HepG2 (cell line): ENCODE results near the gene COPZ2. TPM values are rescaled to one million over a fixed set of nuclear protein-coding genes. Genes with fewer than 3 reads are reported as not detected.

Experiments
- ATAC-seq: fragments of 200-7000 bp; cut with Tn5 transposase; 3 replicates; pipeline ENCODE4 v1.9.1; 2020; ENCODE audit warnings: mild to moderate bottlenecking, moderate library complexity
- BruUV-seq: library from RNA; stranded (reverse); fragments of 400-500 nt; replicated peaks from 2 replicates; lab custom pipeline; 2021; lab: Mats Ljungman, UMichigan
- CTCF ChIA-PET: fragments of 300-600 bp; formaldehyde crosslinking; extraction: SDS; loops from one replicate; lab custom pipeline; 2021; ENCODE audit warnings: low total read pairs, inconsistent platforms, low intra/inter-chr PET ratio; lab: Yijun Ruan, JAX
- POLR2A ChIA-PET: fragments of 350-600 bp; sonication (Branson Sonifier 250); formaldehyde crosslinking; loops from one replicate; lab custom pipeline; 2020; ENCODE audit warnings: antibody characterized with exemption, inconsistent platforms; lab: Yijun Ruan, JAX
- DNase-seq: peaks from one replicate; pipeline ENCODE4 v3.0.0-alpha.2; 2015; ENCODE audit warnings: low spot score
- FAIRE-seq: peaks from 3 replicates; lab custom pipeline; 2011; peaks lifted over from hg19 to GRCh38; lab: Jason Lieb, UNC
- H2AFZ ChIP-seq: one replicate; pipeline ENCODE4 v1.6.1; 2011; ENCODE audit warnings: low read length, inconsistent platforms
- H3K27ac ChIP-seq: fragments of 300-600 bp; 3 replicates; pipeline ENCODE4 v1.8.0; 2011; ENCODE audit warnings: mixed run types, mild to moderate bottlenecking, mixed read lengths, low read length, inconsistent platforms; ENCODE audit not compliant: insufficient read depth; ENCODE audit errors: extremely low read length
- H3K27me3 ChIP-seq, 2 experiments: fragments of 200-600 bp in 1 of 2; 2 replicates in 1 of 2; 3 replicates in 1 of 2; pipeline versions ENCODE4 v1.6.0 to v1.8.0; 2011; ENCODE audit warnings: low read length in 2 of 2, mild to moderate bottlenecking in 2 of 2, moderate library complexity in 2 of 2, inconsistent platforms in 1 of 2; ENCODE audit not compliant: insufficient read depth in 2 of 2, control insufficient read depth in 1 of 2
- H3K36me3 ChIP-seq, 2 experiments: fragments of 200-600 bp in 1 of 2; replicated peaks in 1 of 2; 2 replicates in 1 of 2; 3 replicates in 1 of 2; pipeline versions ENCODE4 v1.5.1 to v1.8.0; 2011; ENCODE audit warnings: low read length in 2 of 2, inconsistent platforms in 1 of 2; ENCODE audit not compliant: insufficient read depth in 2 of 2, control insufficient read depth in 1 of 2
- H3K4me1 ChIP-seq: 2 replicates; pipeline ENCODE4 v1.5.1; 2012; ENCODE audit warnings: low read length, inconsistent platforms; ENCODE audit not compliant: insufficient read depth
- H3K4me2 ChIP-seq: 2 replicates; pipeline ENCODE4 v1.6.0; 2011; ENCODE audit warnings: low read depth, low read length, inconsistent platforms
- H3K4me3 ChIP-seq, 3 experiments: fragments of 200-600 bp in 1 of 3; sonication (generic), shearing (Covaris generic) in 1 of 3; replicated peaks in 1 of 3; 2 replicates each; pipeline ENCODE4 v1.5.1; 2011 to 2016; ENCODE audit warnings: low read length in 3 of 3, inconsistent platforms in 2 of 3, low read depth in 2 of 3, mild to moderate bottlenecking in 2 of 3, control low read depth in 1 of 3, mixed read lengths in 1 of 3; ENCODE audit not compliant: insufficient read depth in 1 of 3
- H3K79me2 ChIP-seq: one replicate; pipeline ENCODE4 v1.6.1; 2011; ENCODE audit warnings: low read length, inconsistent platforms; ENCODE audit not compliant: insufficient read depth
- H3K9ac ChIP-seq: 2 replicates; pipeline ENCODE4 v1.6.0; 2011; ENCODE audit warnings: mild to moderate bottlenecking, low read depth, low read length, inconsistent platforms; ENCODE audit not compliant: insufficient read depth
- H3K9me3 ChIP-seq: 2 replicates; pipeline ENCODE4 v1.5.1; 2012; ENCODE audit warnings: mild to moderate bottlenecking, low read length
- H4K20me1 ChIP-seq: 2 replicates; pipeline ENCODE4 v1.6.0; 2011; ENCODE audit warnings: inconsistent platforms, mild to moderate bottlenecking, low read length, moderate library complexity; ENCODE audit not compliant: insufficient read depth
- AHR ChIP-seq: IDR thresholded peaks from 2 replicates; pipeline ENCODE4 v1.6.1; 2018; ENCODE audit warnings: missing genetic modification reagents, missing compliant biosample characterization
- ZSCAN25 ChIP-seq: sonication (generic); formaldehyde crosslinking; IDR thresholded peaks from 2 replicates; pipeline ENCODE4 v1.8.0; 2022; ENCODE audit warnings: mild to moderate bottlenecking, missing genetic modification reagents
- WGBS: methylation state at CpG from one replicate; pipeline ENCODE4 v1.1.6; 2017; ENCODE audit warnings: low lambda C conversion rate; 5-methylcytosine and 5-hydroxymethylcytosine counted together
- in situ Hi-C: cut with HindIII; loops from 2 replicates; pipeline ENCODE4 v1.10.0; 2017; ENCODE audit warnings: low pct_unique_long_range_greater_than_20kb; ENCODE audit not compliant: extremely low pct_ligation_motif_present
- intact Hi-C: fragments of 100-400 bp; cut with micrococcal nuclease; formaldehyde crosslinking; loops from one replicate; pipeline ENCODE4 v1.10.0; 2022; ENCODE audit not compliant: unreplicated experiment
- polyA plus RNA-seq, 8 experiments: library from polyadenylated mRNA; depleted of rRNA in 3 of 8; stranded (reverse) in 7 of 8; unstranded in 1 of 8; fragments of >200 nt; fragmentation: Illumina TruSeq in 4 of 8; extraction: Trizol in 4 of 8; gene quantifications; 2 replicates each; pipeline versions ENCODE4 v1.2.1 to v1.2.3, GENCODE V29; 2011 to 2016; ENCODE audit warnings: low read depth in 4 of 8, missing spikeins in 1 of 8, mixed read lengths in 1 of 8; ENCODE audit not compliant: insufficient read depth in 1 of 8
- total RNA-seq, 5 experiments: library from RNA; depleted of rRNA; stranded (reverse); fragments of >200 nt; fragmentation: Illumina TruSeq; extraction: Trizol; gene quantifications; 2 replicates each; pipeline ENCODE4 v1.2.3, GENCODE V29; 2016; ENCODE audit warnings: low read depth in 1 of 5
- TF ChIP-seq, protein P1 (sequence below): sonication (generic); formaldehyde crosslinking; IDR thresholded peaks from 2 replicates; pipeline ENCODE4 v1.5.0; 2020; ENCODE audit warnings: mild to moderate bottlenecking, missing genetic modification reagents, moderate library complexity
- TF ChIP-seq, protein P2 (sequence below): sonication (generic); formaldehyde crosslinking; IDR thresholded peaks from 2 replicates; pipeline ENCODE4 v1.5.1; 2020; ENCODE audit warnings: missing genetic modification reagents, mild to moderate bottlenecking, borderline replicate concordance
- TF ChIP-seq, protein P3 (sequence below): sonication (generic); formaldehyde crosslinking; conservative IDR thresholded peaks from 2 replicates; pipeline ENCODE4 v1.8.0; 2022; ENCODE audit warnings: missing genetic modification reagents

Gene COPZ2
- total and polyA plus RNA-seq, 2 of the 13 experiments (the other 11 are each of a cell fraction or from before 2014, with no cell fraction given): 0.61 to 1.5 TPM

GRCh38 chr17:48064638-48065037, 27.0 kb upstream of the COPZ2 start (continued):
- TF ChIP-seq ZSCAN25 (CRISPR knock-in tag): 0 out of 2 replicates have a peak, but pooled peaks have one; percentile 57

- H3K27me3 ChIP-seq: no peaks in the 10 kb centered on the region
- H3K9ac ChIP-seq: no peak overlapping the region
- over 99% methylated on average over 7 of the region's 7 CpGs for WGBS
- H4K20me1 ChIP-seq: peaks cover 5% of the 10 kb centered on the region; the same call in 1 of the 2 replicates
- ATAC-seq (no peak), FAIRE-seq (no peak), DNase-seq (no peak)
- in situ Hi-C loops (no loop called here), intact Hi-C loops (no loop called here)
- TF ChIP-seq, protein P1, sequence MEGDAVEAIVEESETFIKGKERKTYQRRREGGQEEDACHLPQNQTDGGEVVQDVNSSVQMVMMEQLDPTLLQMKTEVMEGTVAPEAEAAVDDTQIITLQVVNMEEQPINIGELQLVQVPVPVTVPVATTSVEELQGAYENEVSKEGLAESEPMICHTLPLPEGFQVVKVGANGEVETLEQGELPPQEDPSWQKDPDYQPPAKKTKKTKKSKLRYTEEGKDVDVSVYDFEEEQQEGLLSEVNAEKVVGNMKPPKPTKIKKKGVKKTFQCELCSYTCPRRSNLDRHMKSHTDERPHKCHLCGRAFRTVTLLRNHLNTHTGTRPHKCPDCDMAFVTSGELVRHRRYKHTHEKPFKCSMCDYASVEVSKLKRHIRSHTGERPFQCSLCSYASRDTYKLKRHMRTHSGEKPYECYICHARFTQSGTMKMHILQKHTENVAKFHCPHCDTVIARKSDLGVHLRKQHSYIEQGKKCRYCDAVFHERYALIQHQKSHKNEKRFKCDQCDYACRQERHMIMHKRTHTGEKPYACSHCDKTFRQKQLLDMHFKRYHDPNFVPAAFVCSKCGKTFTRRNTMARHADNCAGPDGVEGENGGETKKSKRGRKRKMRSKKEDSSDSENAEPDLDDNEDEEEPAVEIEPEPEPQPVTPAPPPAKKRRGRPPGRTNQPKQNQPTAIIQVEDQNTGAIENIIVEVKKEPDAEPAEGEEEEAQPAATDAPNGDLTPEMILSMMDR: no peak
- TF ChIP-seq, protein P2, sequence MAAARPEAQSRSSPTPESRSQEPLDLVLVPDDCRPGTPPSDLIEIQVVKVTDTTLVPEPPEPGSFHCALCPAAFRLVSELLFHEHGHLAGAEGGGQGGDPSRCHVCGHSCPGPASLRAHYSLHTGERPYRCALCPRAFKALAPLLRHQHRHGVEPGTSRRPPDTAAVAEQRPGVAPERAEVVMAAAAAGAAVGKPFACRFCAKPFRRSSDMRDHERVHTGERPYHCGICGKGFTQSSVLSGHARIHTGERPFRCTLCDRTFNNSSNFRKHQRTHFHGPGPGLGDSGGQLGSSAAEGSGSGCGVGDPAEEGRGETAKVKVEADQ (CRISPR knock-in tag): no peak
- TF ChIP-seq, protein P3, sequence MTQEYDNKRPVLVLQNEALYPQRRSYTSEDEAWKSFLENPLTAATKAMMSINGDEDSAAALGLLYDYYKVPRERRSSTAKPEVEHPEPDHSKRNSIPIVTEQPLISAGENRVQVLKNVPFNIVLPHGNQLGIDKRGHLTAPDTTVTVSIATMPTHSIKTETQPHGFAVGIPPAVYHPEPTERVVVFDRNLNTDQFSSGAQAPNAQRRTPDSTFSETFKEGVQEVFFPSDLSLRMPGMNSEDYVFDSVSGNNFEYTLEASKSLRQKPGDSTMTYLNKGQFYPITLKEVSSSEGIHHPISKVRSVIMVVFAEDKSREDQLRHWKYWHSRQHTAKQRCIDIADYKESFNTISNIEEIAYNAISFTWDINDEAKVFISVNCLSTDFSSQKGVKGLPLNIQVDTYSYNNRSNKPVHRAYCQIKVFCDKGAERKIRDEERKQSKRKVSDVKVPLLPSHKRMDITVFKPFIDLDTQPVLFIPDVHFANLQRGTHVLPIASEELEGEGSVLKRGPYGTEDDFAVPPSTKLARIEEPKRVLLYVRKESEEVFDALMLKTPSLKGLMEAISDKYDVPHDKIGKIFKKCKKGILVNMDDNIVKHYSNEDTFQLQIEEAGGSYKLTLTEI (CRISPR knock-in tag): no peak
- TF ChIP-seq AHR (CRISPR knock-in tag): no peak
- BruUV-seq: no TSS peak
- H3K4me3 ChIP-seq: no peak overlapping the region
- peaks cover 28% of the 10 kb centered on the region for H3K4me1 ChIP-seq
- CTCF ChIA-PET: no interaction called here
- H3K79me2 ChIP-seq: no peaks in the 10 kb centered on the region
- H3K9me3 ChIP-seq: no peaks in the 10 kb centered on the region
- no peak overlapping the region for H3K4me2 ChIP-seq
- H2AFZ ChIP-seq: no peak overlapping the region
- H3K27ac ChIP-seq: no peak overlapping the region
- POLR2A ChIA-PET: interaction anchor here (1.4 to 3.3 kb wide), 2 partner anchors 10 to 13 kb away, joined by 6 to 22 read pairs; partner anchors contain the start of gene NFE2L1
- H3K36me3 ChIP-seq: peaks cover 34 to 77% of the 10 kb centered on the region in 2 experiments
Observed at GRCh38 chr17:48062273-48062672, 24.7 kb upstream of the COPZ2 start.
